NB4 (cell line): ENCODE data around the gene PLEKHA5.

ENCODE experiments used
- TF ChIP-seq, protein P1 (sequence below): IDR thresholded peaks from one replicate; pipeline ENCODE4 v1.5.1; 2012; ENCODE audit warnings: low read depth, low read length
- TF ChIP-seq, protein P2 (sequence below): IDR thresholded peaks from 2 replicates; pipeline ENCODE4 v1.6.1; 2011; ENCODE audit warnings: low read depth, low read length

DNA sequence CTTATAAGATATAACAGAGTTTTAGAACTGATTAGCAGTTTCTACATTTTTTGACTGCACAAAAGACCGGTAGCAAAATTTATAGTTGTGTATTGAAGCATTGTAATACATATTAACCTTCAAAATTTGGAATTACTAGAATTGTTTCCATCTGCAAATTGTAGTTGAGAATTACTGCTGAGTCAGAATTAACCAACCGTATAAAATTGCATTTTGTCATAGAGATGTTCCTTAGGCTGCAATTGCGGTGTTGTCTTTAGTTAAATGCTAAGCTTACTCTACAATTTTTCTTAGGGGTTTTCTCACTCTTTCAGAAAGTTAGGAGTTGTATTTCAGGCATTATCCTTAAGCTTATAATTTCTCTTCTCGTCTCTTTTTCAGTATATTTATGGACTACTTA lies 132.2 kb downstream of the PLEKHA5 start:
- TF ChIP-seq, protein P1, sequence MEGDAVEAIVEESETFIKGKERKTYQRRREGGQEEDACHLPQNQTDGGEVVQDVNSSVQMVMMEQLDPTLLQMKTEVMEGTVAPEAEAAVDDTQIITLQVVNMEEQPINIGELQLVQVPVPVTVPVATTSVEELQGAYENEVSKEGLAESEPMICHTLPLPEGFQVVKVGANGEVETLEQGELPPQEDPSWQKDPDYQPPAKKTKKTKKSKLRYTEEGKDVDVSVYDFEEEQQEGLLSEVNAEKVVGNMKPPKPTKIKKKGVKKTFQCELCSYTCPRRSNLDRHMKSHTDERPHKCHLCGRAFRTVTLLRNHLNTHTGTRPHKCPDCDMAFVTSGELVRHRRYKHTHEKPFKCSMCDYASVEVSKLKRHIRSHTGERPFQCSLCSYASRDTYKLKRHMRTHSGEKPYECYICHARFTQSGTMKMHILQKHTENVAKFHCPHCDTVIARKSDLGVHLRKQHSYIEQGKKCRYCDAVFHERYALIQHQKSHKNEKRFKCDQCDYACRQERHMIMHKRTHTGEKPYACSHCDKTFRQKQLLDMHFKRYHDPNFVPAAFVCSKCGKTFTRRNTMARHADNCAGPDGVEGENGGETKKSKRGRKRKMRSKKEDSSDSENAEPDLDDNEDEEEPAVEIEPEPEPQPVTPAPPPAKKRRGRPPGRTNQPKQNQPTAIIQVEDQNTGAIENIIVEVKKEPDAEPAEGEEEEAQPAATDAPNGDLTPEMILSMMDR: no peak
- TF ChIP-seq, protein P2, sequence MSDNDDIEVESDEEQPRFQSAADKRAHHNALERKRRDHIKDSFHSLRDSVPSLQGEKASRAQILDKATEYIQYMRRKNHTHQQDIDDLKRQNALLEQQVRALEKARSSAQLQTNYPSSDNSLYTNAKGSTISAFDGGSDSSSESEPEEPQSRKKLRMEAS: no peak
